ENCODE results near the gene TLE4.

Gene TLE4

GRCh38 chr9:79674052-79674777 lies 102.5 kb downstream of the TLE4 start:
- in situ Hi-C loops (cut with HindIII; ENCODE audit: low sequenced_read_pairs) = no loop called here
- no peak for TF ChIP-seq CTCF (IDR thresholded peaks at IDR 0.05; ENCODE audit: low read depth, low read length)
- H3K4me3 ChIP-seq (ENCODE audit: low read depth, low read length) = no peak overlapping the region
- no peak for DNase-seq (ENCODE audit: low read depth, low spot score)

- no peak for DNase-seq (ENCODE audit: low read depth, low spot score)
- in situ Hi-C loops (cut with HindIII; ENCODE audit: low sequenced_read_pairs) = no loop called here
- no peak for TF ChIP-seq CTCF (IDR thresholded peaks at IDR 0.05; ENCODE audit: low read depth, low read length)
- no peak overlapping the region for H3K4me3 ChIP-seq (ENCODE audit: low read depth, low read length)
Measured at GRCh38 chr9:79681576-79681975, 109.8 kb downstream of the TLE4 start.

GRCh38 chr9:79682076-79682736 lies 110.4 kb downstream of the TLE4 start:
- no peak overlapping the region for H3K4me3 ChIP-seq (ENCODE audit: low read depth, low read length)
- TF ChIP-seq CTCF (IDR thresholded peaks at IDR 0.05; ENCODE audit: low read depth, low read length) = no peak
- peak; percentile 20 for DNase-seq (ENCODE audit: low read depth, low spot score)
- in situ Hi-C loops (cut with HindIII; ENCODE audit: low sequenced_read_pairs) = no loop called here

GRCh38 chr9:79684059-79684458 lies 112.3 kb downstream of the TLE4 start:
- in situ Hi-C loops (cut with HindIII; ENCODE audit: low sequenced_read_pairs) = no loop called here
- no peak for TF ChIP-seq CTCF (IDR thresholded peaks at IDR 0.05; ENCODE audit: low read depth, low read length)
- H3K4me3 ChIP-seq (ENCODE audit: low read depth, low read length) = no peak overlapping the region
- no peak for DNase-seq (ENCODE audit: low read depth, low spot score)

GRCh38 chr9:79684711-79685575 lies 113.2 kb downstream of the TLE4 start:
- in situ Hi-C loops (cut with HindIII; ENCODE audit: low sequenced_read_pairs) = no loop called here
- no peak overlapping the region for H3K4me3 ChIP-seq (ENCODE audit: low read depth, low read length)
- peak; percentile 50 for DNase-seq (ENCODE audit: low read depth, low spot score)
- no peak for TF ChIP-seq CTCF (IDR thresholded peaks at IDR 0.05; ENCODE audit: low read depth, low read length)

GRCh38 chr9:79685577-79685976 lies 113.8 kb downstream of the TLE4 start:
- in situ Hi-C loops (cut with HindIII; ENCODE audit: low sequenced_read_pairs) = no loop called here
- TF ChIP-seq CTCF (IDR thresholded peaks at IDR 0.05; ENCODE audit: low read depth, low read length) = no peak
- peak; percentile 71 for DNase-seq (ENCODE audit: low read depth, low spot score)
- no peak overlapping the region for H3K4me3 ChIP-seq (ENCODE audit: low read depth, low read length)
